DOHH2 (cell line): ENCODE results near the gene VAV2.

Source experiments
- CTCF ChIP-seq: fragments of 200-600 bp; sonication (generic); IDR thresholded peaks from one replicate; pipeline ENCODE4 v1.5.1; 2014; ENCODE audit warnings: antibody characterized with exemption, mild to moderate bottlenecking, low read depth, low read length; ENCODE audit not compliant: poor library complexity, severe bottlenecking
- EZH2phosphoT487 ChIP-seq: fragments of 200-600 bp; sonication (generic); IDR thresholded peaks from 2 replicates; pipeline ENCODE4 v1.6.1; 2017; ENCODE audit warnings: borderline replicate concordance, mild to moderate bottlenecking, antibody characterized with exemption, low read length, moderate library complexity, mixed read lengths

GRCh38 chr9:133796562-133796961 lies 195.6 kb downstream of the VAV2 start:
- TF ChIP-seq CTCF, result no peak
- TF ChIP-seq EZH2phosphoT487, result no peak
